GM12878 (cell line): Measurements from ENCODE around the gene TUBB3. TPM values are rescaled to one million over a fixed set of nuclear protein-coding genes. Genes with fewer than 3 reads are reported as not detected.

ENCODE experiments used
- ATAC-seq: fragments of 200-7000 bp; cut with Tn5 transposase; 3 replicates; pipeline ENCODE4 v1.9.1; 2020; ENCODE audit warnings: mild to moderate bottlenecking, moderate library complexity
- BruUV-seq: library from RNA; stranded (reverse); fragments of 400-500 nt; replicated peaks from 2 replicates; lab custom pipeline; 2021; lab: Mats Ljungman, UMichigan
- CTCF ChIA-PET: fragments of 300-600 bp; sonication (Branson Sonifier 250); formaldehyde crosslinking; extraction: SDS; loops from one replicate; lab custom pipeline; 2021; ENCODE audit warnings: inconsistent platforms; lab: Yijun Ruan, JAX
- POLR2A ChIA-PET: fragments of 350-600 bp; formaldehyde crosslinking; extraction: SDS; loops from one replicate; lab custom pipeline; 2021; ENCODE audit warnings: inconsistent platforms; lab: Charles Lee
- RAD21 ChIA-PET: fragments of 300-600 bp; sonication (Branson Sonifier 250); formaldehyde crosslinking; loops from one replicate; lab custom pipeline; 2023; ENCODE audit warnings: antibody characterized with exemption; ENCODE audit not compliant: unreplicated experiment; lab: Charles Lee
- SMC1A ChIA-PET: fragments of 300-600 bp; sonication (Branson Sonifier 250); formaldehyde crosslinking; loops from one replicate; lab custom pipeline; 2023; ENCODE audit not compliant: unreplicated experiment, uncharacterized antibody; lab: Charles Lee
- DNase-seq: peaks from one replicate; pipeline ENCODE4 v3.0.0-alpha.2; 2011; ENCODE audit warnings: low read depth, low spot score
- FAIRE-seq: peaks from 3 replicates; lab custom pipeline; 2011; peaks lifted over from hg19 to GRCh38; lab: Jason Lieb, UNC
- H2AFZ ChIP-seq: 2 replicates; pipeline ENCODE4 v1.6.0; 2011; ENCODE audit warnings: low read depth, low read length, control low read depth; ENCODE audit not compliant: control insufficient read depth
- H3K27ac ChIP-seq: 2 replicates; pipeline ENCODE4 v1.5.1; 2011; ENCODE audit warnings: control low read depth; ENCODE audit not compliant: control insufficient read depth, insufficient read depth
- H3K27me3 ChIP-seq, 2 experiments: replicated peaks in 1 of 2; 2 replicates each; pipeline versions ENCODE4 v1.6.0 to v1.6.1; 2011; ENCODE audit warnings: low read length in 1 of 2; ENCODE audit not compliant: control insufficient read depth in 2 of 2, insufficient read depth in 2 of 2
- H3K36me3 ChIP-seq, 2 experiments: 2 replicates each; pipeline ENCODE4 v1.5.1; 2011; ENCODE audit warnings: low read length in 1 of 2; ENCODE audit not compliant: control insufficient read depth in 2 of 2, insufficient read depth in 2 of 2
- H3K4me1 ChIP-seq: 2 replicates; pipeline ENCODE4 v1.6.1; 2011; ENCODE audit warnings: mild to moderate bottlenecking, low read length, moderate library complexity, mixed read lengths; ENCODE audit not compliant: control insufficient read depth, insufficient read depth
- H3K4me2 ChIP-seq: 2 replicates; pipeline ENCODE4 v1.6.0; 2011; ENCODE audit warnings: control low read depth; ENCODE audit not compliant: control insufficient read depth, insufficient read depth
- H3K4me3 ChIP-seq: fragments of 200-600 bp; sonication (generic); 2 replicates; pipeline ENCODE4 v1.5.1; 2016
- H3K79me2 ChIP-seq: 2 replicates; pipeline ENCODE4 v1.6.0; 2011; ENCODE audit warnings: low read length; ENCODE audit not compliant: control insufficient read depth, insufficient read depth
- H3K9ac ChIP-seq: 2 replicates; pipeline ENCODE4 v1.8.0; 2011; ENCODE audit warnings: low read length, control low read depth, mixed read lengths; ENCODE audit not compliant: control insufficient read depth, insufficient read depth
- H3K9me3 ChIP-seq: replicated peaks from 3 replicates; pipeline ENCODE4 v1.5.1; 2011; ENCODE audit warnings: mild to moderate bottlenecking, low read length; ENCODE audit not compliant: control insufficient read depth, insufficient read depth
- H4K20me1 ChIP-seq: 2 replicates; pipeline ENCODE4 v1.6.0; 2011; ENCODE audit not compliant: control insufficient read depth, insufficient read depth
- EZH2 ChIP-seq: IDR thresholded peaks from 2 replicates; pipeline ENCODE4 v1.6.1; 2012; ENCODE audit warnings: low read depth, mild to moderate bottlenecking, control low read depth, inconsistent platforms, low read length, borderline replicate concordance; ENCODE audit not compliant: control insufficient read depth
- HDGF ChIP-seq: fragments of 450-650 bp; IDR thresholded peaks from 2 replicates; pipeline ENCODE4 v1.6.1; 2016; ENCODE audit warnings: antibody characterized with exemption
- IKZF1 ChIP-seq: fragments of 450-650 bp; conservative IDR thresholded peaks from 2 replicates; pipeline ENCODE4 v1.6.1; 2017; ENCODE audit warnings: antibody characterized with exemption, mild to moderate bottlenecking
- MEF2A ChIP-seq: IDR thresholded peaks from 2 replicates; pipeline ENCODE4 v1.6.1; 2011; ENCODE audit warnings: low read depth, mild to moderate bottlenecking, low read length, moderate library complexity; ENCODE audit not compliant: insufficient read depth
- MTA2 ChIP-seq: fragments of 450-650 bp; IDR thresholded peaks from 2 replicates; pipeline ENCODE4 v1.6.1; 2016; ENCODE audit warnings: low read depth, mild to moderate bottlenecking, moderate library complexity
- NR2C2 ChIP-seq: IDR thresholded peaks from 2 replicates; pipeline ENCODE4 v1.6.1; 2011; ENCODE audit warnings: borderline replicate concordance, low read depth; ENCODE audit not compliant: control insufficient read depth, insufficient read length
- NRF1 ChIP-seq: conservative IDR thresholded peaks from 2 replicates; pipeline ENCODE4 v1.6.1; 2011; ENCODE audit warnings: mild to moderate bottlenecking, low read depth, low read length, improper control_type of control experiment
- POLR2A ChIP-seq: IDR thresholded peaks from 2 replicates; pipeline ENCODE4 v1.6.1; 2011; ENCODE audit warnings: low read depth, mild to moderate bottlenecking, low read length
- SMAD1 ChIP-seq: fragments of 450-650 bp; IDR thresholded peaks from 2 replicates; pipeline ENCODE4 v1.6.1; 2018; ENCODE audit warnings: mild to moderate bottlenecking, low read depth; ENCODE audit not compliant: partially characterized antibody
- SP1 ChIP-seq: IDR thresholded peaks from one replicate; pipeline ENCODE4 v1.6.1; 2011; ENCODE audit warnings: low read depth, low read length
- SRF ChIP-seq, 2 experiments: IDR thresholded peaks; 2 replicates each; pipeline ENCODE4 v1.6.1; 2011; ENCODE audit warnings: low read depth in 2 of 2, low read length in 2 of 2, mild to moderate bottlenecking in 1 of 2, moderate library complexity in 1 of 2
- SUZ12 ChIP-seq: fragments of 200-600 bp; sonication (generic); IDR thresholded peaks from one replicate; pipeline ENCODE4 v1.6.1; 2018; ENCODE audit warnings: antibody characterized with exemption, mild to moderate bottlenecking; ENCODE audit not compliant: unreplicated experiment
- TAF1 ChIP-seq: IDR thresholded peaks from 2 replicates; pipeline ENCODE4 v1.6.1; 2011; ENCODE audit warnings: mild to moderate bottlenecking, low read depth, low read length, borderline replicate concordance
- ZNF384 ChIP-seq: IDR thresholded peaks from 2 replicates; pipeline ENCODE4 v1.6.1; 2012; ENCODE audit warnings: low read depth, mild to moderate bottlenecking, low read length, improper control_type of control experiment, borderline replicate concordance
- WGBS: methylation state at CpG from one replicate; pipeline ENCODE4 v1.1.6; 2016; ENCODE audit warnings: low lambda C conversion rate; ENCODE audit not compliant: insufficient replicate concordance, insufficient coverage; ENCODE audit errors: missing lambda C conversion rate; 5-methylcytosine and 5-hydroxymethylcytosine counted together
- in situ Hi-C: fragments of 300-500 bp; cut with MboI; formaldehyde crosslinking; loops from 9 replicates; pipeline ENCODE4 v1.14.3; 2018; ENCODE audit warnings: mixed read lengths
- intact Hi-C: fragments of 100-400 bp; cut with micrococcal nuclease; formaldehyde crosslinking; loops from one replicate; pipeline ENCODE4 v1.14.2; 2022; ENCODE audit not compliant: unreplicated experiment
- polyA plus RNA-seq, 11 experiments: library from polyadenylated mRNA; depleted of rRNA in 4 of 11; unstranded in 6 of 11; stranded (reverse) in 5 of 11; fragments of >200 nt; fragmentation: Nextera tagmentation in 4 of 11; fragmentation: Illumina TruSeq in 1 of 11; extraction: Ambion mirVana in 4 of 11; extraction: Trizol in 1 of 11; gene quantifications; 1 replicate in 1 of 11; 2 replicates in 10 of 11; pipeline versions ENCODE4 v1.2.1 to v1.2.3, GENCODE V29; 2011 to 2016; ENCODE audit warnings: inconsistent platforms in 2 of 11, missing spikeins in 2 of 11, low read depth in 1 of 11
- total RNA-seq, 4 experiments: library from RNA; depleted of rRNA in 3 of 4; stranded (reverse); fragments of >200 nt in 3 of 4; fragmentation: Illumina TruSeq in 1 of 4; extraction: Trizol in 1 of 4; gene quantifications; 2 replicates each; pipeline versions ENCODE4 v1.2.1 to v1.2.3, GENCODE V29; 2013 to 2021
- TF ChIP-seq, protein P1 (sequence below): IDR thresholded peaks from 2 replicates; pipeline ENCODE4 v1.6.1; 2012; ENCODE audit warnings: low read length, inconsistent platforms
- TF ChIP-seq, protein P2 (sequence below): fragments of 450-650 bp; IDR thresholded peaks from 2 replicates; pipeline ENCODE4 v1.6.1; 2017; ENCODE audit warnings: mild to moderate bottlenecking, moderate library complexity
- TF ChIP-seq, protein P3 (sequence below): fragments of 450-650 bp; IDR thresholded peaks from 2 replicates; pipeline ENCODE4 v1.6.1; 2017; ENCODE audit warnings: low read depth, mild to moderate bottlenecking, moderate library complexity

The TUBB3 gene
- total and polyA plus RNA-seq, 10 of the 15 experiments (the other 5 are each of a cell fraction or from before 2014, with no cell fraction given), result 0.09 to 2.5 (median 0.58) TPM; not detected in 1

DNA sequence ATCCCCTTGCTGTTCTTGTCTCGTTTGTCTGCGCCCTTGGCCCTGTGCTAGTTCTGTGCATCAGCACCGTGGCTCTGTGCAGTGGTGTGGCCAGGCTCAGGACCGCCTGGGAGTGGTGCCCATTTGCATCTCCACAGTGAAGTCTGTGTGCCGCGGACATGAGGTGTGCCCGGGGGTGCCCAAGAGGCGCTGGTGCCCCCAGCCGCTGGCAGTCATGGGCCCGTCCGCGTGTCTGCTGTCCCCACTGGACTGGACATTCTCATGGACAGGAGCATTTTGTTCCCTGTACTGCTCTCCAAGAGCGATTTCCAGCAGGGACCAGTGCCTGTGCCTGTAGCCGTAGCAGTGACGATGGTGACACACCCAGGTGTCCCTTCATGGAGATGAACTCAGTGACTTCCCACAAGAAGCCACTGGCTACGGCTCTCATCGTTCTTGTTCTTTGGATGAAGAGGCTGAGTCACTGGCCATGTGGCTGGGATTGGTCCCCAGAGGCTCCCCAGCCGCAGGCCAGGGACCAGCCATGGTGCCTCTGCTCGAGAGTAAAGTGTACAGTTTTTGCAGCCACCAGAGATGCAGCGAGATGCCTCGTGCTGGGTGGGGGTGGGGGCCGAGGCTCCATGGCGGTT is 17.5 kb upstream of the TUBB3 start:
- Histone ChIP-seq H2AFZ (no peak overlapping the region), H3K4me2 (no peak overlapping the region), H3K4me3 (no peak overlapping the region), H3K79me2 (no peaks in the 10 kb centered on the region), H3K9me3 (no peaks in the 10 kb centered on the region; the same call in 2 of the 3 replicates), H3K27me3 (no peaks in the 10 kb centered on the region), H3K27ac (no peak overlapping the region), H3K36me3 (peaks cover 12 to 23% of the 10 kb centered on the region in 2 experiments), H3K4me1 (no peaks in the 10 kb centered on the region), H3K9ac (no peak overlapping the region), H4K20me1 (no peaks in the 10 kb centered on the region; the same call in 1 of the 2 replicates)
- DNase-seq, result no peak
- SMC1A ChIA-PET, result no interaction called here
- in situ Hi-C loops, result no loop called here
- TF ChIP-seq SMAD1 (no peak), NRF1 (no peak), EZH2 (no peak), NR2C2 (no peak), ZNF384 (no peak), MTA2 (no peak), MEF2A (no peak), POLR2A (no peak; the same call in none of the 2 replicates), IKZF1 (no peak), SRF (IDR thresholded peaks at IDR 0.05; ENCODE audit: low read depth in 2 of 2, low read length in 2 of 2) (no peak), SP1 (no peak), TAF1 (no peak), SUZ12 (no peak), HDGF (no peak)
- TF ChIP-seq, protein P1, sequence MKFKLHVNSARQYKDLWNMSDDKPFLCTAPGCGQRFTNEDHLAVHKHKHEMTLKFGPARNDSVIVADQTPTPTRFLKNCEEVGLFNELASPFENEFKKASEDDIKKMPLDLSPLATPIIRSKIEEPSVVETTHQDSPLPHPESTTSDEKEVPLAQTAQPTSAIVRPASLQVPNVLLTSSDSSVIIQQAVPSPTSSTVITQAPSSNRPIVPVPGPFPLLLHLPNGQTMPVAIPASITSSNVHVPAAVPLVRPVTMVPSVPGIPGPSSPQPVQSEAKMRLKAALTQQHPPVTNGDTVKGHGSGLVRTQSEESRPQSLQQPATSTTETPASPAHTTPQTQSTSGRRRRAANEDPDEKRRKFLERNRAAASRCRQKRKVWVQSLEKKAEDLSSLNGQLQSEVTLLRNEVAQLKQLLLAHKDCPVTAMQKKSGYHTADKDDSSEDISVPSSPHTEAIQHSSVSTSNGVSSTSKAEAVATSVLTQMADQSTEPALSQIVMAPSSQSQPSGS, result no peak
- TF ChIP-seq, protein P2, sequence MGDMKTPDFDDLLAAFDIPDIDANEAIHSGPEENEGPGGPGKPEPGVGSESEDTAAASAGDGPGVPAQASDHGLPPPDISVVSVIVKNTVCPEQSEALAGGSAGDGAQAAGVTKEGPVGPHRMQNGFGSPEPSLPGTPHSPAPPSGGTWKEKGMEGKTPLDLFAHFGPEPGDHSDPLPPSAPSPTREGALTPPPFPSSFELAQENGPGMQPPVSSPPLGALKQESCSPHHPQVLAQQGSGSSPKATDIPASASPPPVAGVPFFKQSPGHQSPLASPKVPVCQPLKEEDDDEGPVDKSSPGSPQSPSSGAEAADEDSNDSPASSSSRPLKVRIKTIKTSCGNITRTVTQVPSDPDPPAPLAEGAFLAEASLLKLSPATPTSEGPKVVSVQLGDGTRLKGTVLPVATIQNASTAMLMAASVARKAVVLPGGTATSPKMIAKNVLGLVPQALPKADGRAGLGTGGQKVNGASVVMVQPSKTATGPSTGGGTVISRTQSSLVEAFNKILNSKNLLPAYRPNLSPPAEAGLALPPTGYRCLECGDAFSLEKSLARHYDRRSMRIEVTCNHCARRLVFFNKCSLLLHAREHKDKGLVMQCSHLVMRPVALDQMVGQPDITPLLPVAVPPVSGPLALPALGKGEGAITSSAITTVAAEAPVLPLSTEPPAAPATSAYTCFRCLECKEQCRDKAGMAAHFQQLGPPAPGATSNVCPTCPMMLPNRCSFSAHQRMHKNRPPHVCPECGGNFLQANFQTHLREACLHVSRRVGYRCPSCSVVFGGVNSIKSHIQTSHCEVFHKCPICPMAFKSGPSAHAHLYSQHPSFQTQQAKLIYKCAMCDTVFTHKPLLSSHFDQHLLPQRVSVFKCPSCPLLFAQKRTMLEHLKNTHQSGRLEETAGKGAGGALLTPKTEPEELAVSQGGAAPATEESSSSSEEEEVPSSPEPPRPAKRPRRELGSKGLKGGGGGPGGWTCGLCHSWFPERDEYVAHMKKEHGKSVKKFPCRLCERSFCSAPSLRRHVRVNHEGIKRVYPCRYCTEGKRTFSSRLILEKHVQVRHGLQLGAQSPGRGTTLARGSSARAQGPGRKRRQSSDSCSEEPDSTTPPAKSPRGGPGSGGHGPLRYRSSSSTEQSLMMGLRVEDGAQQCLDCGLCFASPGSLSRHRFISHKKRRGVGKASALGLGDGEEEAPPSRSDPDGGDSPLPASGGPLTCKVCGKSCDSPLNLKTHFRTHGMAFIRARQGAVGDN, result no peak
- TF ChIP-seq, protein P3, sequence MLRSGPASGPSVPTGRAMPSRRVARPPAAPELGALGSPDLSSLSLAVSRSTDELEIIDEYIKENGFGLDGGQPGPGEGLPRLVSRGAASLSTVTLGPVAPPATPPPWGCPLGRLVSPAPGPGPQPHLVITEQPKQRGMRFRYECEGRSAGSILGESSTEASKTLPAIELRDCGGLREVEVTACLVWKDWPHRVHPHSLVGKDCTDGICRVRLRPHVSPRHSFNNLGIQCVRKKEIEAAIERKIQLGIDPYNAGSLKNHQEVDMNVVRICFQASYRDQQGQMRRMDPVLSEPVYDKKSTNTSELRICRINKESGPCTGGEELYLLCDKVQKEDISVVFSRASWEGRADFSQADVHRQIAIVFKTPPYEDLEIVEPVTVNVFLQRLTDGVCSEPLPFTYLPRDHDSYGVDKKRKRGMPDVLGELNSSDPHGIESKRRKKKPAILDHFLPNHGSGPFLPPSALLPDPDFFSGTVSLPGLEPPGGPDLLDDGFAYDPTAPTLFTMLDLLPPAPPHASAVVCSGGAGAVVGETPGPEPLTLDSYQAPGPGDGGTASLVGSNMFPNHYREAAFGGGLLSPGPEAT, result no peak
- WGBS, result 93% methylated on average over 23 of the region's 23 CpGs
- intact Hi-C loops, result no loop called here
- POLR2A ChIA-PET, result no interaction called here
- RAD21 ChIA-PET, result interaction anchor here (1.5 kb wide), 1 partner anchor 44 kb away, joined by 3 read pairs; no protein-coding TSS in a partner anchor
- CTCF ChIA-PET, result interaction anchor here (1.0 kb wide), 1 partner anchor 165 kb away, joined by 3 read pairs; no protein-coding TSS in a partner anchor
- BruUV-seq, result no TSS peak
- no peak for FAIRE-seq
- no peak; the same call in 2 of the 3 replicates for ATAC-seq
